ENCODE measurements around the gene KRABD2.
A peak's percentile ranks its signal among the peaks of the same experiment; 100 is the strongest.

Gene KRABD2

DNA sequence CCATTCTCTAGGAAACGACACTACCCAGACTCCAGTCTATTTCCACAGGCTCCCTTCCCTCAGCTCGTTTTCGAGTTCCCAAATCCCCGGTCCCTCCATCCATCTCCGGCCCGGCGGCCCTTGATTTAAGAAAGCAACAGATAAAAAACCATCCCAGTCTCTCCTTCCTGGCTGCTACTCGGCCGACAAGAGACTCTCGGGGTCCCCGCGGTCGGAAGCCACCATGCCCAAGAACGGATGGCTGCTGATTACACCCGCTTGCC, 6.3 kb upstream of the KRABD2 start:
- H3K4me1 ChIP-seq (ENCODE audit: control insufficient read depth in 1 of 2, insufficient read depth in 2 of 2, low read length in 2 of 2), result peaks cover 28 to 34% of the 10 kb centered on the region in 2 donors
- H3K27me3 Mint-ChIP-seq (ENCODE audit: low read depth in 3 of 3), result no peaks in the 10 kb centered on the region
- peak overlapping the region; percentile 95 to 98 for H3K4me3 Mint-ChIP-seq
- H3K9me3 ChIP-seq (replicated peaks in 1 of 2; ENCODE audit: control insufficient read depth in 1 of 2, insufficient read depth in 1 of 2, low read length in 2 of 2), result no peaks in the 10 kb centered on the region
- H3K27ac Mint-ChIP-seq, result peak overlapping the region; percentile 89 to 95 (median 93)
- peak overlapping the region; percentile 78 for H3K9ac ChIP-seq (ENCODE audit: insufficient read depth, low read length, poor library complexity, severe bottlenecking)
- WGBS (ENCODE audit: insufficient coverage), result 0% methylated on average over 14 of the region's 15 CpGs
- peaks cover 38 to 39% of the 10 kb centered on the region in 2 donors for H3K36me3 ChIP-seq (replicated peaks in 1 of 2; ENCODE audit: control insufficient read depth in 1 of 2, insufficient read depth in 2 of 2, low read length in 2 of 2)
- no peak for TF ChIP-seq CTCF (IDR thresholded peaks at IDR 0.05)
- peak overlapping the region; percentile 60 to 79 for H3K27ac ChIP-seq (ENCODE audit: low read depth in 1 of 2, low read length in 2 of 2)
- peak overlapping the region; percentile 94 for H2AFZ ChIP-seq (ENCODE audit: insufficient read depth, low read depth, low read length, poor library complexity, severe bottlenecking)
- H3K4me1 Mint-ChIP-seq, result peaks cover 34% of the 10 kb centered on the region
- peaks cover 38% of the 10 kb centered on the region for H3K79me2 ChIP-seq (ENCODE audit: insufficient read depth, low read length)
- no peaks in the 10 kb centered on the region for H3K9me3 Mint-ChIP-seq
- H3K27me3 ChIP-seq (ENCODE audit: control insufficient read depth in 2 of 2, insufficient read depth in 2 of 2, low read length in 2 of 2), result no peaks in the 10 kb centered on the region
- intact Hi-C loops (cut with micrococcal nuclease), result loop anchor here (5.0 to 10.0 kb wide), 3 partner anchors 54 to 402 kb away; partner anchors contain the start of genes CCDC42 (in 2 of the 2) and NDEL1 (in 1 of the 2)
- H3K4me3 ChIP-seq (replicated peaks in 1 of 3; ENCODE audit: low read depth in 2 of 3, low read length in 3 of 3), result peak overlapping the region; percentile 72 to 89 (median 74)
- H4K20me1 ChIP-seq (ENCODE audit: insufficient read depth, low read length), result peaks cover 44% of the 10 kb centered on the region
- H3K4me2 ChIP-seq (replicated peaks; ENCODE audit: extremely low read depth, low read length, poor library complexity, severe bottlenecking), result peak overlapping the region; percentile 97
- DNase-seq, result no peak
- peaks cover 37 to 41% of the 10 kb centered on the region in 2 donors for H3K36me3 Mint-ChIP-seq

GRCh38 chr17:8382052-8382879, 5.8 kb upstream of the KRABD2 start:
- peaks cover 48% of the 10 kb centered on the region for H4K20me1 ChIP-seq (ENCODE audit: insufficient read depth, low read length)
- peak overlapping the region; percentile 94 for H2AFZ ChIP-seq (ENCODE audit: insufficient read depth, low read depth, low read length, poor library complexity, severe bottlenecking)
- peak overlapping the region; percentile 72 to 89 (median 74) for H3K4me3 ChIP-seq (replicated peaks in 1 of 3; ENCODE audit: low read depth in 2 of 3, low read length in 3 of 3)
- 15% methylated on average over 16 of the region's 27 CpGs for WGBS (ENCODE audit: insufficient coverage)
- H3K27me3 ChIP-seq (ENCODE audit: control insufficient read depth in 2 of 2, insufficient read depth in 2 of 2, low read length in 2 of 2), result no peaks in the 10 kb centered on the region
- peak overlapping the region; percentile 95 to 98 for H3K4me3 Mint-ChIP-seq
- H3K9me3 Mint-ChIP-seq, result no peaks in the 10 kb centered on the region
- TF ChIP-seq CTCF (IDR thresholded peaks at IDR 0.05), result no peak
- peaks cover 42 to 46% of the 10 kb centered on the region in 2 donors for H3K36me3 Mint-ChIP-seq
- H3K27ac ChIP-seq (ENCODE audit: low read depth in 1 of 2, low read length in 2 of 2), result peak overlapping the region; percentile 60 to 79
- peak overlapping the region; percentile 97 for H3K4me2 ChIP-seq (replicated peaks; ENCODE audit: extremely low read depth, low read length, poor library complexity, severe bottlenecking)
- peak in 1 of 3 donors; percentile 10 for DNase-seq
- H3K27me3 Mint-ChIP-seq (ENCODE audit: low read depth in 3 of 3), result no peaks in the 10 kb centered on the region
- peaks cover 28 to 35% of the 10 kb centered on the region in 2 donors for H3K4me1 ChIP-seq (ENCODE audit: control insufficient read depth in 1 of 2, insufficient read depth in 2 of 2, low read length in 2 of 2)
- no peaks in the 10 kb centered on the region for H3K9me3 ChIP-seq (replicated peaks in 1 of 2; ENCODE audit: control insufficient read depth in 1 of 2, insufficient read depth in 1 of 2, low read length in 2 of 2)
- peak overlapping the region; percentile 78 for H3K9ac ChIP-seq (ENCODE audit: insufficient read depth, low read length, poor library complexity, severe bottlenecking)
- peaks cover 38% of the 10 kb centered on the region for H3K79me2 ChIP-seq (ENCODE audit: insufficient read depth, low read length)
- H3K36me3 ChIP-seq (replicated peaks in 1 of 2; ENCODE audit: control insufficient read depth in 1 of 2, insufficient read depth in 2 of 2, low read length in 2 of 2), result peaks cover 43 to 44% of the 10 kb centered on the region in 2 donors
- peaks cover 37% of the 10 kb centered on the region for H3K4me1 Mint-ChIP-seq
- H3K27ac Mint-ChIP-seq, result peak overlapping the region; percentile 89 to 95 (median 93)
- intact Hi-C loops (cut with micrococcal nuclease), result loop anchor here (5.0 to 10.0 kb wide), 3 partner anchors 55 to 403 kb away; partner anchors contain the start of genes CCDC42 (in 2 of the 2) and NDEL1 (in 1 of the 2)
